PC-9 (cell line): ENCODE measurements around the gene SPACDR. TPM values are rescaled to one million over a fixed set of nuclear protein-coding genes. Genes with fewer than 3 reads are reported as not detected.

ENCODE experiments used
- BruUV-seq: library from RNA; stranded (reverse); fragments of 400-500 nt; replicated peaks from 2 replicates; lab custom pipeline; 2021; lab: Mats Ljungman, UMichigan
- CTCF ChIA-PET: fragments of 300-600 bp; sonication (Branson Sonifier 250); formaldehyde crosslinking; loops from one replicate; lab custom pipeline; 2022; ENCODE audit warnings: antibody characterized with exemption; lab: Charles Lee
- POLR2A ChIA-PET: fragments of 300-600 bp; sonication (Branson Sonifier 250); formaldehyde crosslinking; loops from one replicate; lab custom pipeline; 2022; ENCODE audit warnings: antibody characterized with exemption; ENCODE audit not compliant: unreplicated experiment; lab: Charles Lee
- DNase-seq, 2 experiments: peaks; one replicate each; pipeline versions ENCODE4 v3.0.0 to v3.0.0-alpha.2; 2015 to 2022; ENCODE audit warnings: mixed read lengths in 1 of 2
- H2AFZ ChIP-seq: fragments of 200-600 bp; sonication (generic); 2 replicates; pipeline ENCODE4 v1.8.1; 2017; ENCODE audit warnings: antibody characterized with exemption
- H3F3A ChIP-seq: fragments of 200-600 bp; sonication (generic); 2 replicates; pipeline ENCODE4 v1.8.1; 2017; ENCODE audit warnings: antibody characterized with exemption, mild to moderate bottlenecking, low read depth; ENCODE audit not compliant: insufficient read depth
- H3K27ac ChIP-seq: fragments of 200-600 bp; sonication (generic); 2 replicates; pipeline ENCODE4 v1.6.1; 2016; ENCODE audit warnings: mixed run types
- H3K27me3 ChIP-seq: fragments of 200-600 bp; sonication (generic); 2 replicates; pipeline ENCODE4 v1.6.1; 2016; ENCODE audit warnings: low read depth, mixed run types; ENCODE audit not compliant: insufficient read depth
- H3K36me3 ChIP-seq: fragments of 200-600 bp; sonication (generic); 2 replicates; pipeline ENCODE4 v1.6.1; 2016; ENCODE audit warnings: low read depth, mixed run types
- H3K4me1 ChIP-seq: fragments of 200-600 bp; sonication (generic); replicated peaks from 2 replicates; pipeline ENCODE4 v1.6.1; 2016; ENCODE audit warnings: mixed run types; ENCODE audit not compliant: insufficient read depth
- H3K4me2 ChIP-seq: fragments of 200-600 bp; sonication (generic); 2 replicates; pipeline ENCODE4 v1.6.1; 2017; ENCODE audit warnings: mixed run types
- H3K4me3 ChIP-seq: fragments of 200-600 bp; sonication (generic); 2 replicates; pipeline ENCODE4 v1.6.1; 2016; ENCODE audit warnings: mixed run types
- H3K79me2 ChIP-seq: fragments of 200-600 bp; sonication (generic); 2 replicates; pipeline ENCODE4 v1.6.1; 2017; ENCODE audit warnings: low read depth, mixed run types
- H3K9me2 ChIP-seq: fragments of 200-600 bp; sonication (generic); 2 replicates; pipeline ENCODE4 v1.8.1; 2017; ENCODE audit warnings: mild to moderate bottlenecking; ENCODE audit not compliant: insufficient read depth
- H3K9me3 ChIP-seq: fragments of 200-600 bp; sonication (generic); 2 replicates; pipeline ENCODE4 v1.8.1; 2016; ENCODE audit warnings: low read depth; ENCODE audit not compliant: insufficient read depth
- H4K20me1 ChIP-seq: fragments of 200-600 bp; sonication (generic); 2 replicates; pipeline ENCODE4 v1.8.1; 2017; ENCODE audit not compliant: insufficient read depth
- CTCF ChIP-seq: fragments of 200-600 bp; sonication (generic); conservative IDR thresholded peaks from 2 replicates; pipeline ENCODE4 v1.6.1; 2017; ENCODE audit warnings: mixed run types, antibody characterized with exemption, mild to moderate bottlenecking, moderate library complexity
- EZH2 ChIP-seq: fragments of 200-600 bp; sonication (generic); IDR thresholded peaks from 2 replicates; pipeline ENCODE4 v1.8.0; 2017; ENCODE audit warnings: antibody characterized with exemption, low read depth
- intact Hi-C: fragments of 100-400 bp; cut with micrococcal nuclease; formaldehyde crosslinking; loops from one replicate; pipeline ENCODE4 v1.10.0; 2022; ENCODE audit not compliant: unreplicated experiment
- total RNA-seq: library from RNA; stranded (reverse); gene quantifications from 2 replicates; pipeline ENCODE4 v1.2.3, GENCODE V29; 2021

SPACDR gene
- total RNA-seq, 1 experiment from 2014 or later, result 1.4 TPM

GRCh38 chr7:100444311-100445278 lies 19.5 kb downstream of the SPACDR start:
- Histone ChIP-seq H3K9me2 (no peaks in the 10 kb centered on the region), H3K4me2 (no peak overlapping the region; the same call in 1 of the 2 replicates), H4K20me1 (no peaks in the 10 kb centered on the region), H3K4me1 (peaks cover 14% of the 10 kb centered on the region), H3K9me3 (no peaks in the 10 kb centered on the region), H3K79me2 (no peaks in the 10 kb centered on the region), H3K4me3 (no peak overlapping the region), H3K27me3 (no peaks in the 10 kb centered on the region), H3K27ac (no peak overlapping the region), H2AFZ (no peak overlapping the region), H3K36me3 (no peaks in the 10 kb centered on the region), H3F3A (peaks cover 9% of the 10 kb centered on the region; the same call in 1 of the 2 replicates)
- no peak for DNase-seq
- CTCF ChIA-PET, result interaction anchor here (0.6 kb wide), 1 partner anchor 35 kb away, joined by 4 read pairs; the partner anchor contains the start of gene TSC22D4
- BruUV-seq, result no TSS peak
- intact Hi-C loops, result no loop called here
- POLR2A ChIA-PET, result interaction anchor here (0.6 to 0.7 kb wide), 5 partner anchors 8 to 229 kb away, joined by 3 to 5 read pairs (median 4); partner anchors contain the start of gene GNB2
- TF ChIP-seq CTCF (no peak), EZH2 (no peak)

GRCh38 chr7:100443096-100443840 lies 20.8 kb downstream of the SPACDR start:
- BruUV-seq, result no TSS peak
- Histone ChIP-seq H3F3A (peaks cover 8% of the 10 kb centered on the region; the same call in 1 of the 2 replicates), H3K9me2 (no peaks in the 10 kb centered on the region), H3K9me3 (no peaks in the 10 kb centered on the region), H3K27ac (no peak overlapping the region), H3K36me3 (no peaks in the 10 kb centered on the region), H3K4me2 (no peak overlapping the region), H2AFZ (no peak overlapping the region), H3K27me3 (no peaks in the 10 kb centered on the region), H3K4me3 (no peak overlapping the region), H4K20me1 (no peaks in the 10 kb centered on the region), H3K4me1 (peaks cover 14% of the 10 kb centered on the region), H3K79me2 (no peaks in the 10 kb centered on the region)
- intact Hi-C loops, result no loop called here
- POLR2A ChIA-PET, result no interaction called here
- DNase-seq, result no peak
- TF ChIP-seq CTCF, result no peak
- no peak for TF ChIP-seq EZH2
- CTCF ChIA-PET, result no interaction called here
